GM13976 (cell line): Measurements from ENCODE around the gene TMTC2.

Experiments
- DNase-seq: peaks from one replicate; pipeline ENCODE4 v3.0.0; 2012; ENCODE audit warnings: low spot score
- in situ Hi-C: fragments of 300-500 bp; cut with MboI; formaldehyde crosslinking; loops from one replicate; pipeline ENCODE4 v1.12.0; 2022; ENCODE audit warnings: low sequenced_read_pairs, mixed read lengths, inconsistent platforms; ENCODE audit not compliant: unreplicated experiment
- TF ChIP-seq, protein P1 (sequence below): IDR thresholded peaks from 2 replicates; pipeline ENCODE4 v1.5.1; 2012; ENCODE audit warnings: borderline replicate concordance, mild to moderate bottlenecking; ENCODE audit not compliant: insufficient read depth; ENCODE audit errors: extremely low read depth, missing control alignments, control extremely low read depth

The TMTC2 gene

DNA sequence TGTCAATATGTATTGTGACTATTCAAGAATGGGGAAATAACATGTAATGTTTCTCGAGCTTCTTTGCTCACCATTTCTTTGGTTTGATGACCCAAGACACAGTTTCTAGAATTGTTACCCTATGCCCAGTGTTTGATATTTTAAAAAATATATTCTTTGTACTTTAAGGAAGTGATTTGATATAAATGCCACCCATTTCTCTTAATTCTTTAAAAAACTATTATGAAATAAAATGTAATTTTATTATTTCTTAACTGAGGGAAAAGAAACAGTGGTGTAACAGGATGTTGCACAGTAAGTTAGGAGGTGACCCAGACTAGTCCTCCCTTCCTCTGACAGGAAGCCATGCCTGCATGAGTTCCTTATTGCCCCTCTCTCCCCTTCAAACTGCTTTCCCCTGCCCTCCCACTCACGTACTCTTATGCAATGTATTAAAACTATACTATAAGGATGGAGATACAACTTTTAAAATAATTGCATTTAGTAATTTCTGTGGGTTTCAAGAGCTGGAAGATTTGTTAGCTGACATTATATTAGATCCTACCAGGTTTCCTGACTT lies 279.4 kb downstream of the TMTC2 start:
- TF ChIP-seq, protein P1, sequence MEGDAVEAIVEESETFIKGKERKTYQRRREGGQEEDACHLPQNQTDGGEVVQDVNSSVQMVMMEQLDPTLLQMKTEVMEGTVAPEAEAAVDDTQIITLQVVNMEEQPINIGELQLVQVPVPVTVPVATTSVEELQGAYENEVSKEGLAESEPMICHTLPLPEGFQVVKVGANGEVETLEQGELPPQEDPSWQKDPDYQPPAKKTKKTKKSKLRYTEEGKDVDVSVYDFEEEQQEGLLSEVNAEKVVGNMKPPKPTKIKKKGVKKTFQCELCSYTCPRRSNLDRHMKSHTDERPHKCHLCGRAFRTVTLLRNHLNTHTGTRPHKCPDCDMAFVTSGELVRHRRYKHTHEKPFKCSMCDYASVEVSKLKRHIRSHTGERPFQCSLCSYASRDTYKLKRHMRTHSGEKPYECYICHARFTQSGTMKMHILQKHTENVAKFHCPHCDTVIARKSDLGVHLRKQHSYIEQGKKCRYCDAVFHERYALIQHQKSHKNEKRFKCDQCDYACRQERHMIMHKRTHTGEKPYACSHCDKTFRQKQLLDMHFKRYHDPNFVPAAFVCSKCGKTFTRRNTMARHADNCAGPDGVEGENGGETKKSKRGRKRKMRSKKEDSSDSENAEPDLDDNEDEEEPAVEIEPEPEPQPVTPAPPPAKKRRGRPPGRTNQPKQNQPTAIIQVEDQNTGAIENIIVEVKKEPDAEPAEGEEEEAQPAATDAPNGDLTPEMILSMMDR = no peak
- in situ Hi-C loops = no loop called here
- DNase-seq = no peak

DNA sequence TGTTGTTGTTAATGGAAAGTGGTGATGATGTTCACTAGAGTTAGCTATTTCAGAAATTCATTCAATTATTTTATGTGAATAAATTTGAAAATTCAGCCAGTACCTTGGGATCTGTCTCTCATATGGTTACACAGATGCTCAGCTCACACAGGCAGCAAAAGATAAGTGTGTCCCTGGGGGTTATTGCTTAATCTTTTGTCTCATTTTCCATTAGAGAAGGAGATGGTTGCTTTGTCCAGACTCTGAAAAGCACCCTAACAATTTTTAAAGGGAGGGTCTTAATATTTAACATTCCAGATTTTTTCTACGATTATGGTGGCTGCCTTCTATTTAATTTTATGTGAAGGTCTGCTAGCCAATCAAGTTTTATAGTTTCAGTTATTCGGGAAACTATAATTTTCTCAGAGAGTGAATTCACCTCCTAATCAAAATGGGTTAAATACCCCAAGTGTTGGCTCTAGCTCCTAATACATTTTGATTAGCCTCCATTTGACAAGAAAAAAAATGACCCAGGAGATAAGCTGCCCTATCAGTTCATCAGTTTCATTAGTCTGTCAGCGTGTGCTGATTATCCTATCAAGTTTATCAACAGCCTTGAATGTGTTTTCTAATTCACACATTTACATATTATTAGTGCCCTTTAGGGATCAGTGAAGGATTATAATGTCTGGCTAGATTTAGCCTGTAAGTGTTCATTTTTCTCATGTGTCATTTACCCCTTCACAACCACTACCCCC lies 282.1 kb downstream of the TMTC2 start:
- TF ChIP-seq, protein P1 = no peak
- in situ Hi-C loops = no loop called here
- no peak for DNase-seq

GRCh38 chr12:82970614-82971013 lies 283.9 kb downstream of the TMTC2 start:
- in situ Hi-C loops = no loop called here
- TF ChIP-seq, protein P1 = no peak

GRCh38 chr12:82971584-82971983 lies 284.9 kb downstream of the TMTC2 start:
- DNase-seq = no peak
- TF ChIP-seq, protein P1 = no peak
- in situ Hi-C loops = no loop called here

More at GRCh38 chr12:82970614-82971013, 283.9 kb downstream of the TMTC2 start:
- DNase-seq = no peak

GRCh38 chr12:82972624-82973023 lies 285.9 kb downstream of the TMTC2 start:
- in situ Hi-C loops = no loop called here
- DNase-seq = no peak
- TF ChIP-seq, protein P1 = no peak

DNA sequence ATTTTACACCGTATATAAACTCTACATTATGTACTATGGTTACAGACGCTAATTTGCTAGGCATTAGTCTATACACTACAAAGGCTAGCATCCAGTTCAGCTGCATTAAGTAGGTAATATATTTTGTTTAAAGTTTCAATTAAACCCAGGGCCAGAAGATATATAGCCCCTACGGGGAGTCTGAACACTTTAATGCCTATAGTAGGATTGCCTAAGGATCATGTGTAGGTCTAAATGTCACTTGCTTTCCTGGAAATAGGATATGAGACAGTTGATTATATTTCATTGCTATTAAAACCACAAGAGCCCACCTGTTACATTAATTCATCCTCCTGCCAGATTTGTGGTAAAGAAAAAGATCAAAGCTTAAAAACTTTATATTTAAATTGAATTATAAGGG lies 286.9 kb downstream of the TMTC2 start:
- in situ Hi-C loops = no loop called here
- no peak for DNase-seq
- TF ChIP-seq, protein P1 = no peak
